Stimulated activated CD4-positive, alpha-beta T cell treated with anti-CD3 and anti-CD28 coated beads, Interleukin-15, amount 100 ng/mL, for 24 hours (primary cell): ENCODE results near the gene TMEM72.

ENCODE experiments used
- DNase-seq: peaks from one replicate; pipeline ENCODE4 v3.0.0-alpha.2; 2020

Gene TMEM72

GRCh38 chr10:44969854-44970253 lies 58.7 kb downstream of the TMEM72 start:
- no peak for DNase-seq

GRCh38 chr10:44970812-44971395 lies 59.8 kb downstream of the TMEM72 start:
- no peak for DNase-seq

GRCh38 chr10:44971434-44971833 lies 60.3 kb downstream of the TMEM72 start:
- no peak for DNase-seq

- DNase-seq: no peak
Observed at GRCh38 chr10:44971935-44972757, 61.0 kb downstream of the TMEM72 start.

GRCh38 chr10:44972874-44973306 lies 61.8 kb downstream of the TMEM72 start:
- DNase-seq: no peak

- no peak for DNase-seq
Observed at GRCh38 chr10:44973323-44974081, 62.4 kb downstream of the TMEM72 start.

GRCh38 chr10:44974082-44974627 lies 63.0 kb downstream of the TMEM72 start:
- no peak for DNase-seq

GRCh38 chr10:44974628-44975430 lies 63.7 kb downstream of the TMEM72 start:
- peak; percentile 74 for DNase-seq

- no peak for DNase-seq
Observed at GRCh38 chr10:44975431-44976331, 64.5 kb downstream of the TMEM72 start.

GRCh38 chr10:44976352-44977198 lies 65.4 kb downstream of the TMEM72 start:
- DNase-seq: no peak

- no peak for DNase-seq
Observed at GRCh38 chr10:44977287-44978212, 66.4 kb downstream of the TMEM72 start.

- no peak for DNase-seq
Observed at GRCh38 chr10:44978213-44978569, 67.1 kb downstream of the TMEM72 start.

GRCh38 chr10:44978570-44979280 lies 67.6 kb downstream of the TMEM72 start, which contains the start of gene DEPP1:
DEPP1 (minus strand) TSS chr10:44978809; CDS start chr10:44978030, 779 bp downstream.
- DNase-seq: peak; percentile 36

- DNase-seq: no peak
Observed at GRCh38 chr10:44979281-44980191, 68.4 kb downstream of the TMEM72 start.

GRCh38 chr10:44980309-44981171 lies 69.4 kb downstream of the TMEM72 start:
- DNase-seq: no peak
